Testis (tissue), 2 donors: ENCODE measurements around the gene PRKN.

ENCODE experiments used
- CTCF ChIP-seq, 3 experiments: fragments of 450-650 bp in 2 of 3; fragments of 200-600 bp in 1 of 3; sonication (generic) in 1 of 3; IDR thresholded peaks; one replicate each; pipeline ENCODE4 v1.5.1; 2016 to 2019; ENCODE audit warnings: antibody characterized with exemption in 3 of 3, mild to moderate bottlenecking in 2 of 3, moderate library complexity in 1 of 3
- POLR2A ChIP-seq: fragments of 450-650 bp; IDR thresholded peaks from one replicate; pipeline ENCODE4 v1.6.1; 2017; ENCODE audit warnings: antibody characterized with exemption, mild to moderate bottlenecking, moderate library complexity

DNA sequence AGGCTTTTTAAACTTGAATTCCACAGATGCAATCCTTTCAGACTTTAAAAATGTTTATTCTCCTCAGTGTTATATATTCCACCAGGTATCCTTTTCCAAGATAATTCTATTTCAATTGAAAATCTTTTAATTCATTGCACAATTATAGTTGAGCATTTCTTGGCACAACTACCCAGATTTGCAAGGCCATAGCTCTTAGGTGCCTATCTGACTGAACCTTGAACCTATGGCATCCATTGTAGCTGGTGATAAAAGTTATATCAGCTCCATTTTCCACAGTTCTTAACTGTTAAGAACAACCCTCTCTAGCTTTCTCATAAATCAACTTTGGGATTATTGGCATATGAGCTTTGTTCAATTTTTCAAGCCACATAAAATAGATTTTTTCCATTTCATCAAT is 42.6 kb upstream of the PRKN start:
- TF ChIP-seq CTCF (IDR thresholded peaks at IDR 0.05) (no peak), POLR2A (no peak)
